Mesendoderm (in vitro differentiated cells): Measurements from ENCODE around the gene SLC6A12.

Experiments
- DNase-seq: peaks from one replicate; pipeline ENCODE4 v3.0.0; 2013
- H2AK5ac ChIP-seq: 2 replicates; pipeline ENCODE4 v1.6.1; 2013; ENCODE audit warnings: low read length, inconsistent platforms
- H2BK120ac ChIP-seq: 2 replicates; pipeline ENCODE4 v1.6.1; 2013; ENCODE audit warnings: low read depth, mild to moderate bottlenecking, low read length, moderate library complexity, mixed read lengths
- H2BK15ac ChIP-seq: replicated peaks from 2 replicates; pipeline ENCODE4 v1.6.1; 2013; ENCODE audit warnings: low read depth, mild to moderate bottlenecking, moderate library complexity
- H2BK5ac ChIP-seq: 2 replicates; pipeline ENCODE4 v1.6.1; 2013; ENCODE audit warnings: low read length, inconsistent platforms
- H3K18ac ChIP-seq: 2 replicates; pipeline ENCODE4 v1.6.1; 2013; ENCODE audit warnings: mild to moderate bottlenecking, low read length, mixed read lengths
- H3K23ac ChIP-seq: one replicate; pipeline ENCODE4 v1.6.1; 2013; ENCODE audit warnings: low read length
- H3K27ac ChIP-seq: 2 replicates; pipeline ENCODE4 v1.5.1; 2013; ENCODE audit warnings: low read depth, mild to moderate bottlenecking, inconsistent platforms, low read length, moderate library complexity
- H3K27me3 ChIP-seq: 2 replicates; pipeline ENCODE4 v1.6.1; 2013; ENCODE audit warnings: low read length, control low read depth, mild to moderate bottlenecking, inconsistent platforms; ENCODE audit not compliant: insufficient read depth, poor library complexity
- H3K36me3 ChIP-seq: 2 replicates; pipeline ENCODE4 v1.6.1; 2013; ENCODE audit warnings: low read length, inconsistent platforms; ENCODE audit not compliant: control insufficient read depth, insufficient read depth
- H3K4ac ChIP-seq: one replicate; pipeline ENCODE4 v1.6.1; 2013; ENCODE audit warnings: low read depth, mild to moderate bottlenecking, low read length, moderate library complexity
- H3K4me1 ChIP-seq: 2 replicates; pipeline ENCODE4 v1.6.1; 2013; ENCODE audit warnings: low read depth, low read length, inconsistent platforms; ENCODE audit not compliant: control insufficient read depth
- H3K4me2 ChIP-seq: 2 replicates; pipeline ENCODE4 v1.6.1; 2013; ENCODE audit warnings: low read length
- H3K4me3 ChIP-seq: 2 replicates; pipeline ENCODE4 v1.5.1; 2013; ENCODE audit warnings: mild to moderate bottlenecking, low read length
- H3K56ac ChIP-seq: one replicate; pipeline ENCODE4 v1.6.1; 2013; ENCODE audit warnings: low read length
- H3K79me1 ChIP-seq: 2 replicates; pipeline ENCODE4 v1.6.1; 2013; ENCODE audit warnings: low read length, inconsistent platforms
- H3K79me2 ChIP-seq: 2 replicates; pipeline ENCODE4 v1.6.1; 2013; ENCODE audit warnings: mild to moderate bottlenecking, low read length; ENCODE audit not compliant: control insufficient read depth, insufficient read depth
- H3K9ac ChIP-seq: 2 replicates; pipeline ENCODE4 v1.6.1; 2013; ENCODE audit warnings: low read length, inconsistent platforms
- H4K5ac ChIP-seq: one replicate; pipeline ENCODE4 v1.6.1; 2013; ENCODE audit warnings: low read length
- H4K8ac ChIP-seq: one replicate; pipeline ENCODE4 v1.6.1; 2013; ENCODE audit warnings: low read depth, mild to moderate bottlenecking, control low read depth, low read length, moderate library complexity
- WGBS: extraction: QIAGEN DNeasy Blood & Tissue Kit; methylation state at CpG from one replicate; pipeline ENCODE4 v1.1.7; 2013; ENCODE audit warnings: low lambda C conversion rate, missing lambda C conversion rate; ENCODE audit not compliant: insufficient coverage; ENCODE audit errors: extremely low coverage; 5-methylcytosine and 5-hydroxymethylcytosine counted together

The SLC6A12 gene

DNA sequence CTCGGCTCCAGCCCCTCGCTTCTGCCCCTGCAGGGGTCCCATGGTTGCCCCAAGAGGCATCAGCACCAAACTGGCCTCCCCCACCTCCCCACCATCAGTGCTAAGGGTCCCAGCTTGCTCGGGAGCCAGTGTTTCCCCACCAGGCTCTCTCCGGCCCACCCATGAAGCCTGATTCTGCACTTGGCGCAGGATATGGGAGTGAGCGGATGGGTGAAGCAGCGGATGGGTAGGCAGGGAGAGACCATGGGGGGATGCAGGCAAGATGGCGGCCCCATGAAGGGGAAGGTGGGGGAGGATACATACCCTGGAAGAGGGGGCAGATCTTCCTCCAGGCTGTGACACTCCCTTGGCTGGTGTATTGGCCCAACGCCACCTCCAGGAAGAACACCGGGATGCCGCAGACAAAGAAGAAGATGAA is 9.7 kb downstream of the SLC6A12 start:
- Histone ChIP-seq H4K8ac (no peak overlapping the region), H4K5ac (no peak overlapping the region), H3K4me3 (no peak overlapping the region), H2AK5ac (no peak overlapping the region), H3K4me2 (peak overlapping the region; percentile 69), H3K27me3 (peaks cover 12% of the 10 kb centered on the region), H2BK15ac (no peak overlapping the region), H3K23ac (no peak overlapping the region), H2BK5ac (no peak overlapping the region), H3K79me1 (no peaks in the 10 kb centered on the region), H3K27ac (no peak overlapping the region), H2BK120ac (no peak overlapping the region), H3K9ac (no peak overlapping the region), H3K56ac (no peak overlapping the region), H3K18ac (no peak overlapping the region), H3K4ac (no peak overlapping the region), H3K4me1 (peaks cover 2% of the 10 kb centered on the region), H3K79me2 (no peaks in the 10 kb centered on the region), H3K36me3 (no peaks in the 10 kb centered on the region)
- no CpG with 5 or more reads among the region's 11 CpGs for WGBS
- no peak for DNase-seq

DNA sequence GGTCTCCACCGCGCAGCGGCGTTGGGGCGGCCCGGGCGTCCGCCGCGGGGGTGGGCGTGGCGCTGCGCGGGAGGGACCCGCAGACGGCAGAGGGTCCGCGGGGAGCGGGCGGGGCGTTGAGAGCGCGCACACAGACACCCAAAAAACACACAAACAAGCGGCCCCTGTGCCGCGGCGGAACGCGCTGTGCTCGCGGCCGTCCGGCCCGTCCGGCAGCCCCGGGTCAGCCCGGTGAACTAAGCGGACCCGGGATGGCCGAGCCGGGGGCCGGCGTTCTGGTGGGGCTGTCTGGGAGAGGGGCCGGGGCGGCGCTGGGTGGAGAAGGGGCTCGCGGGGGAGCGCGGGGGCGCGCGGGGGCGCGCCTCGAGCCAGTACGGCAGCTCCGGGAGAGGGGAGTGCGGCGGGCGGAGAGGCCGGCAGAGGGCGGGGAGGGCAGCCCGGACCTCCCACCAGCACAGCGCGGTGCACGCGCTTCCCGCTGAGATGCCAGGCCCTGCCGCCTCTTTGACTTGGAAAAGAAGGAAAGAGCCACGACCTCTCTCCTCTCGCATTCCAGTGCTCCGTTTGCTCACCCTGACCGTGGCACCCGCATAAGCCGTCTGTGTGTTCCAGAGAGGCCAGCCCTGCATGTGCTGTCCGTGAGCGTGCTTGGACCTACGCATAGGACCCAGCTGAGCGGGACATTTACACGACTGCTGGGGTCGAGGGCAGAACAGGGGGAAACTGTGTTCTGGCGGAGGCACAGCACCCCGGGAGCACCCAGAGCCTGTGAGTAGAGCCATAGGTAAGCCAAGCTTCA is 10.3 kb downstream of the SLC6A12 start:
- Histone ChIP-seq H3K36me3 (no peaks in the 10 kb centered on the region), H2BK120ac (no peak overlapping the region), H2AK5ac (no peak overlapping the region), H3K79me2 (no peaks in the 10 kb centered on the region), H3K23ac (no peak overlapping the region), H2BK5ac (no peak overlapping the region), H3K27me3 (peaks cover 12% of the 10 kb centered on the region), H3K4me3 (peak overlapping the region; percentile 12), H2BK15ac (no peak overlapping the region), H3K9ac (peak overlapping the region; percentile 44), H4K5ac (no peak overlapping the region), H3K4me1 (peaks cover 2% of the 10 kb centered on the region), H3K79me1 (no peaks in the 10 kb centered on the region), H3K18ac (no peak overlapping the region), H3K27ac (no peak overlapping the region), H3K4ac (no peak overlapping the region), H4K8ac (no peak overlapping the region), H3K56ac (peak overlapping the region; percentile 57), H3K4me2 (peak overlapping the region; percentile 69)
- no CpG with 5 or more reads among the region's 84 CpGs for WGBS
- no peak for DNase-seq

DNA sequence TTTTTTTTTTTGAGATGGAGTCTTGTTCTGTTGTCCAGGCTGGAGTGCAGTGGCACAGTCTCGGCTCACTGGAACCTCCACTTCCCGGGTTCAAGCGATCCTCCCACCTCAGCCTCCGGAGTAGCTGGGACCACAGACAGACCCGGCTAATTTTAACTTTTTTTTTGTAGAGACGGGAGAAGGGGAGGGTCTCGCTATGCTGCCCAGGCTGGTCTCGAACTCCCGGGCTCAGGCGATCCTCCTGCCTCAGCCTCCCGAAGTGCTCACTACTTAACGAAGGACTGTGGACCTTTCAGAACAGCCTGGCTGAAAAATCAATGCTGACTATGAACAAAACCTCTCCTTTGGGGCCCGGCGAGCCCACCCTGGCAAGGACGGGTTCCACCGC is 10.9 kb downstream of the SLC6A12 start:
- Histone ChIP-seq H3K18ac (no peak overlapping the region), H3K79me2 (no peaks in the 10 kb centered on the region), H3K23ac (no peak overlapping the region), H3K27me3 (peaks cover 12% of the 10 kb centered on the region), H3K9ac (no peak overlapping the region), H3K79me1 (no peaks in the 10 kb centered on the region), H2AK5ac (no peak overlapping the region), H3K4ac (no peak overlapping the region), H2BK15ac (no peak overlapping the region), H2BK5ac (no peak overlapping the region), H2BK120ac (no peak overlapping the region), H4K8ac (no peak overlapping the region), H3K4me3 (no peak overlapping the region), H3K27ac (no peak overlapping the region), H4K5ac (no peak overlapping the region), H3K4me1 (peaks cover 2% of the 10 kb centered on the region), H3K4me2 (no peak overlapping the region), H3K36me3 (no peaks in the 10 kb centered on the region), H3K56ac (no peak overlapping the region)
- DNase-seq: no peak
- WGBS: no CpG with 5 or more reads among the region's 16 CpGs

DNA sequence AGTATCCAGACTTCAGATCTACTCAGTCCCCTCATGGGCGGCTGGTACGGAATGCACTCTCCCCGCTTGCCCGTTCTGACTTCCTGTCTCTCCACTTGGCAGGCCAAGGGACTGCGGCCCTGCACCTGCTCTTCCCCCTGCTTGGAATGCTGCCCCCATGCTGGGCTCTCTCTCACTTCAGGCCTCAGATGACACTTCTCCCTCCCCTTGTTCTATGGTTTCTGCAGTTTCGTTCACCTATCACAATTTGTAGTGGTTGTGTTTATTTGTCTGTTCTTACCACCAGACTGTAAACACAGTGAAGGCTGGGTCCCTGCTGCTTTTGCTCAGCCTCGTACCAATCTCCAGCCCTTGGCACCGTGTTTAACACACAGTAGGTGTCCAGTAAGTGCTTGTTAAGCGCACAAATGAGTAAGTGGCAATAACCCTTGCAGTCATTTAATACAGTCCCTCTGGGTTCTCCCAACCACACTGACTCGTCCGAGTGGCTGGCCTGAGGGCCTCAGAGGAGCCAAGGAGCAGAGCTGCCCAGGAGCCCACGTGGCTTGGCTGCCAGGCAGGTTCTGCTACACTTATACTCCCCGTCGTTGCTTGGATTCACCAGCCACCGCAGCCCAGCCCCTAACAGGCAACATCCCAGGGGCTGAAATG is 11.8 kb downstream of the SLC6A12 start:
- no peak overlapping the region for H3K9ac ChIP-seq
- H4K8ac ChIP-seq: no peak overlapping the region
- WGBS: no CpG with 5 or more reads among the region's 15 CpGs
- no peak overlapping the region for H3K27ac ChIP-seq
- no peak overlapping the region for H2AK5ac ChIP-seq
- H3K4me2 ChIP-seq: no peak overlapping the region
- H3K56ac ChIP-seq: no peak overlapping the region
- no peaks in the 10 kb centered on the region for H3K79me1 ChIP-seq
- H3K27me3 ChIP-seq: peaks cover 12% of the 10 kb centered on the region
- no peak overlapping the region for H2BK15ac ChIP-seq
- H3K36me3 ChIP-seq: no peaks in the 10 kb centered on the region
- no peak overlapping the region for H4K5ac ChIP-seq
- H2BK5ac ChIP-seq: no peak overlapping the region
- H3K18ac ChIP-seq: no peak overlapping the region
- H3K23ac ChIP-seq: no peak overlapping the region
- no peak overlapping the region for H3K4ac ChIP-seq
- H3K79me2 ChIP-seq: no peaks in the 10 kb centered on the region
- H3K4me3 ChIP-seq: no peak overlapping the region
- DNase-seq: peak; percentile 51
- H2BK120ac ChIP-seq: no peak overlapping the region
- H3K4me1 ChIP-seq: peaks cover 2% of the 10 kb centered on the region

DNA sequence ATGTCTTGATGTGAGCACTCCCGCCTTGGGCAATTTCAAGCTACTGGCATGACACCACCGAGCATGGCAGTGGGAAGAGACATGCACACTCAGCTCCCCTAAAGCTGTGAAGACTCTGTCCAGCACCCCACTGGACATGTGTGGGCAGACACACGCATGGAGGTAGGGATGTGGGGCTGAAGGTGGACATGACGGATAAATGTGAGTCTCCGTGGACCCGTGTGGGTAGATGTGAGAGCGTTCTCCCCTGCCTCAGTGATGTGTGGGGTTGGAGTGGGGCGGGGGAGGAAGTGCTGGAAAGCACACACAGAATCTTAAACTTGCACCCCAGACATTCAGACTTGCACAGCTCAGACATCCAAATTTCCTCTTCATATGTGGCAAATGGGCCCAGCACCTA is 12.6 kb downstream of the SLC6A12 start:
- no peak overlapping the region for H4K8ac ChIP-seq
- no peak overlapping the region for H3K23ac ChIP-seq
- no peak overlapping the region for H2AK5ac ChIP-seq
- no peak overlapping the region for H3K56ac ChIP-seq
- H3K18ac ChIP-seq: no peak overlapping the region
- H3K9ac ChIP-seq: no peak overlapping the region
- H3K79me2 ChIP-seq: no peaks in the 10 kb centered on the region
- H2BK15ac ChIP-seq: no peak overlapping the region
- no peak overlapping the region for H3K27ac ChIP-seq
- peaks cover 12% of the 10 kb centered on the region for H3K27me3 ChIP-seq
- H3K79me1 ChIP-seq: no peaks in the 10 kb centered on the region
- peaks cover 2% of the 10 kb centered on the region for H3K4me1 ChIP-seq
- no peak overlapping the region for H3K4ac ChIP-seq
- no peak for DNase-seq
- no peak overlapping the region for H3K4me3 ChIP-seq
- no CpG with 5 or more reads among the region's 8 CpGs for WGBS
- H3K36me3 ChIP-seq: no peaks in the 10 kb centered on the region
- no peak overlapping the region for H2BK5ac ChIP-seq
- H2BK120ac ChIP-seq: no peak overlapping the region
- H4K5ac ChIP-seq: no peak overlapping the region
- H3K4me2 ChIP-seq: no peak overlapping the region
